Lung (tissue), 12 donors: Measurements from ENCODE around the gene LSM14A. TPM values are rescaled to one million over a fixed set of nuclear protein-coding genes. Genes with fewer than 3 reads are reported as not detected.

Experiments
- ATAC-seq: fragments of 200-7000 bp; cut with Tn5 transposase; one replicate; pipeline ENCODE4 v1.9.1; 2020; ENCODE audit warnings: moderate number of reproducible peaks; ENCODE audit not compliant: insufficient read depth, low FRiP score
- DNase-seq, 3 donors: peaks; one replicate each; pipeline ENCODE4 v3.0.0-alpha.2; 2013 to 2017
- H3K27ac ChIP-seq, 2 donors: one replicate each; pipeline ENCODE4 v1.5.1; 2013; ENCODE audit warnings: mild to moderate bottlenecking in 2 of 2, moderate library complexity in 2 of 2, control low read depth in 1 of 2, inconsistent platforms in 1 of 2, low read depth in 1 of 2, low read length in 1 of 2
- H3K27me3 ChIP-seq, 3 donors: one replicate each; pipeline ENCODE4 v1.5.1; 2013; ENCODE audit warnings: low read length in 2 of 3; ENCODE audit not compliant: control insufficient read depth in 3 of 3, insufficient read depth in 3 of 3
- H3K36me3 ChIP-seq, 4 donors: one replicate each; pipeline ENCODE4 v1.5.1; 2013; ENCODE audit warnings: low read length in 4 of 4, mild to moderate bottlenecking in 1 of 4, moderate library complexity in 1 of 4; ENCODE audit not compliant: control insufficient read depth in 4 of 4, insufficient read depth in 4 of 4
- H3K4me1 ChIP-seq, 5 donors: one replicate each; pipeline ENCODE4 v1.5.1; 2013; ENCODE audit warnings: low read length in 5 of 5, mild to moderate bottlenecking in 2 of 5, moderate library complexity in 1 of 5; ENCODE audit not compliant: control insufficient read depth in 5 of 5, insufficient read depth in 5 of 5
- H3K4me3 ChIP-seq: one replicate; pipeline ENCODE4 v1.5.1; 2013; ENCODE audit warnings: mild to moderate bottlenecking, control low read depth, moderate library complexity
- H3K9ac ChIP-seq, 2 donors: one replicate each; pipeline ENCODE4 v1.5.1; 2013; ENCODE audit warnings: low read length in 2 of 2, control low read depth in 1 of 2; ENCODE audit not compliant: insufficient read depth in 1 of 2
- H3K9me3 ChIP-seq, 4 donors: one replicate each; pipeline ENCODE4 v1.5.1; 2013; ENCODE audit warnings: low read length in 3 of 4, mild to moderate bottlenecking in 1 of 4, moderate library complexity in 1 of 4; ENCODE audit not compliant: control insufficient read depth in 4 of 4, insufficient read depth in 3 of 4
- CTCF ChIP-seq: IDR thresholded peaks from 2 replicates; pipeline ENCODE4 v1.5.1; 2012; ENCODE audit warnings: mild to moderate bottlenecking; ENCODE audit errors: control extremely low read depth, extremely low read depth
- WGBS, 2 donors: extraction: QIAGEN DNeasy Blood & Tissue Kit; methylation state at CpG; one replicate each; pipeline ENCODE4 v1.1.7; 2013; 5-methylcytosine and 5-hydroxymethylcytosine counted together
- polyA plus RNA-seq, 2 donors: library from polyadenylated mRNA; stranded (reverse); fragments of 200-250 nt; gene quantifications; one replicate each; pipeline ENCODE4 v1.2.1, GENCODE V29; 2013
- total RNA-seq, 2 donors: library from RNA; depleted of rRNA in 1 of 2; stranded (reverse); fragments of >200 nt in 1 of 2; gene quantifications; one replicate each; pipeline ENCODE4 v1.2.1, GENCODE V29; 2014 to 2021
- donor health status: control.
- donor health status: control.
- donor health status: Bipolar disorder and iron deficiency.
- donor health status: healthy.
- donor health status: DM: yes; HTN: yes; CAD: no.

LSM14A gene
- total and polyA plus RNA-seq, 4 donors = 52.9 to 153 (median 83.5) TPM

- no peak for TF ChIP-seq CTCF
- WGBS, 2 donors = 96% methylated on average over 1 of the region's 1 CpG
- ATAC-seq (no peak), DNase-seq (no peak)
- H3K4me1 ChIP-seq = no peaks in the 10 kb centered on the region
- H3K27me3 ChIP-seq = no peaks in the 10 kb centered on the region
- no peak overlapping the region for H3K27ac ChIP-seq
- no peak overlapping the region for H3K4me3 ChIP-seq
- H3K9ac ChIP-seq = no peak overlapping the region
- no peaks in the 10 kb centered on the region for H3K9me3 ChIP-seq
- peaks cover 11 to 36% (median 17%) of the 10 kb centered on the region in 4 donors for H3K36me3 ChIP-seq
Observed at GRCh38 chr19:34208291-34208884, 36.1 kb downstream of the LSM14A start.

GRCh38 chr19:34209726-34210125 is 37.4 kb downstream of the LSM14A start:
- no peak for TF ChIP-seq CTCF
- WGBS, 2 donors = 83% methylated on average over 4 of the region's 4 CpGs
- H3K36me3 ChIP-seq = peaks cover 11 to 39% (median 19%) of the 10 kb centered on the region in 4 donors

GRCh38 chr19:34213283-34213682 is 41.0 kb downstream of the LSM14A start:
- no peak for TF ChIP-seq CTCF
- ATAC-seq (no peak), DNase-seq (no peak)
- Histone ChIP-seq H3K9ac (no peak overlapping the region), H3K4me1 (peaks cover 0 to 1% (median 0%) of the 10 kb centered on the region in 5 donors), H3K27ac (no peak overlapping the region), H3K9me3 (no peaks in the 10 kb centered on the region), H3K4me3 (no peak overlapping the region), H3K27me3 (no peaks in the 10 kb centered on the region), H3K36me3 (peaks cover 13 to 40% (median 21%) of the 10 kb centered on the region in 4 donors)
- WGBS, 2 donors = 90 to 92% methylated on average over 2 of the region's 2 CpGs

More at GRCh38 chr19:34209726-34210125, 37.4 kb downstream of the LSM14A start:
- H3K9ac ChIP-seq = no peak overlapping the region
- H3K27ac ChIP-seq = no peak overlapping the region
- no peaks in the 10 kb centered on the region for H3K4me1 ChIP-seq
- ATAC-seq (no peak), DNase-seq (no peak)
- no peak overlapping the region for H3K4me3 ChIP-seq
- no peaks in the 10 kb centered on the region for H3K27me3 ChIP-seq
- no peaks in the 10 kb centered on the region for H3K9me3 ChIP-seq

- TF ChIP-seq CTCF = no peak
- Histone ChIP-seq H3K9me3 (no peaks in the 10 kb centered on the region), H3K4me3 (no peak overlapping the region), H3K27me3 (no peaks in the 10 kb centered on the region), H3K4me1 (peaks cover 0 to 1% (median 0%) of the 10 kb centered on the region in 5 donors), H3K36me3 (peaks cover 13 to 36% (median 18%) of the 10 kb centered on the region in 4 donors), H3K27ac (no peak overlapping the region), H3K9ac (no peak overlapping the region)
- 96 to 99% methylated on average over 4 of the region's 4 CpGs for WGBS, 2 donors
- ATAC-seq (no peak), DNase-seq (no peak)
Observed at GRCh38 chr19:34214040-34214439, 41.7 kb downstream of the LSM14A start.
